ENCODE results near the gene ACTL10. TPM values are rescaled to one million over a fixed set of nuclear protein-coding genes. Genes with fewer than 3 reads are reported as not detected.

Gene ACTL10
- total RNA-seq (under 1 TPM in 3 of 4 donors, not detected in 1; 0.27 to 0.42 (median 0.37) TPM), polyA plus RNA-seq (under 1 TPM; 0.04 to 0.74 (median 0.42) TPM)
- long read RNA-seq, donor 1 = 0 reads
- long read RNA-seq, donor 2 = 0 reads

DNA sequence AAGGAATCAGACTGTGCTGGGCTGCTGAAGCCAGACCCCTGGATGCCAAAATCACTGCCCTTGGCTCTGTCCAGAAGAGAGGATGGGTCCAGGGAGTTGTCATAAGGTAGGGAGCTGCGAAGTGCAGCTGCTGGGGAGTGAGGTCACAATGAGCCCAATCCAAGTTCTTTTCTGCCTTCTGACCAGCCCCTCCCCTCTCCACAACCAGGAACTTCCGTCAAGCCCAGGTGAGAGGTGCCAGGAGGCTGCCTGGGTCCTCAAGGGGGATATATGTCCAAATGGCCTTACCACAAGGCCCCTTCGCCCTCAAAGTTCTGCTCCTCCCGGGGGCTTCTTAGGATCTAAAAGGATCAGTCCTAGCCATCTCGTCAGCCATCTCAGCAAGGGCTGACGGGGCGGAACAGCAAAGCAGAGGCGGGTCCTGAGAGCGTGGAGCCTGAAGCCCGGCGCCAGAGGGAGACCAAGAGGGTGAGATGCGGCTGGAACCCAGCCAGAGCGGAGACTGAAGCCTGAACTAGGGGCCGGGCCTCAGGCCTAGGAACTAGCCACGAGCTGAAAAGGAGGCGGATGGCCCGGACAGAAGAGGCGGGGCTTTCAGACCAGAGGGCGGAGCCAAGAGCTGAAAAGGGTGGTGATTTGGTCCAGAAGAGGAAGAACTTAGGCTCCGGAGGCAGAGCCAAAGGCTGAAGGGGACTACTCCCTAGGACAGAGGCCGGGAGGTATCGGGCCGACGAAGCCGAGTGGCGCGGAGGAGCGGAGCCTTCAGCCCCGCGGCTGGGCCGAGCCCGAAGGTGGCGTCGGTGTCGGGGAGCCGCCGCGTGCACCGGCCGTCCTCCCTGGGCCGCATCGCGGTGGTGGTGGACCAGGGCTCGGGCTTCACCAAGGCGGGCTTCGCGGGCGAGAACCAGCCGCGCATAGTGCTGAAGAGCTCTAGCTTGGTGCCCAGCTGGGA, at the start of gene ACTL10:
ACTL10 (plus strand) TSS at position 651 of the 952 bp plus-strand sequence. CDS start 555 bp downstream, outside the sequence.
- DNase-seq (peak; percentile 97 to 98), ATAC-seq (peak; percentile 61 to 70 (median 66))
- TF ChIP-seq CTCF (IDR thresholded peaks at IDR 0.05) = peak; percentile 33
- intact Hi-C loops (cut with DNase I) = loop anchor here (5.0 kb wide), 3 partner anchors 204 to 264 kb away; partner anchors contain the start of gene CDK5RAP1 (in 1 of the 2)
- Histone ChIP-seq H3K36me3 (ENCODE audit: insufficient read depth in 1 of 2, low read depth in 1 of 2) (peaks cover 0 to 32% of the 10 kb centered on the region in 2 donors), H3K4me1 (peaks cover 36% of the 10 kb centered on the region), H3K27me3 (ENCODE audit: insufficient read depth in 3 of 3, low read length in 2 of 3) (no peaks in the 10 kb centered on the region), H3K27ac (peak within 1 kb of the TSS; percentile 75), H3K4me3 (peak within 1 kb of the TSS; percentile 73), H3K9me3 (no peaks in the 10 kb centered on the region)
- 5 to 15% (median 7%) methylated on average over 37 to 50 of the region's 50 CpGs for WGBS, 3 donors

DNA sequence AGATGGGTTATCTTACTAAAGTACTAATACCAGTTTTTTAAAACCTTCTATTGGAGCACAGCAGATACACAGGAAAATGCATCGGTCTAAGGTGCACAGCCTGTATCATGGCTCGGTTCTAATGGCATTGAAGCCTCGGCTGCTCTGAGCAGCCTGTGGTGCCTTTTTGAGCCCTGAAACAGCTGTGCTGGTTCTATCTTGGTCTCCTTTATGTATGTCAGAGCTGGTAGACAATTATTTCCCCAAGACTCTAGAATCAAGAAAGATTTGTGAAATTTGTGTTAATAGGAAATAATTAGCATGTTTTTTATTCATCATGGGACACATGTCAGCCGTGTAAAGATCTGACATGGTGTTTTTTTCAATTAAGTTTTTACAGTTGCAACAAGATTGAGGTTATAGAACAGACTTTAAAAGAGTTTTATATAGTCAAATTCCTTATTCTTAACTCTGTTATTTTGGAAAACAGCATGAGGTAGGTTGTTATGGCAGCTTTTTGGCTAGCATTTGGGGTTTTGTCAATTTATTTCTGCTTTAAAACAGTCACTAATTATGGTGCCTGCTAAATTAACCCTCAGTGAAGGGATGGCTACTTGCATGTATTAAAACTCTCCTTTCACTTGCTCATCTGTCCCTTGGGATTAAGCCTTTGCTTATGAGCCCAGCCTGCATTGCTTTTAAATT, 44.9 kb upstream of the ACTL10 start:
- no peak for TF ChIP-seq CTCF (IDR thresholded peaks at IDR 0.05)
- 69 to 82% (median 70%) methylated on average over 4 of the region's 4 CpGs for WGBS, 3 donors
- intact Hi-C loops (cut with DNase I) = no loop called here
- H3K27ac ChIP-seq = no peak overlapping the region
- H3K4me1 ChIP-seq = no peaks in the 10 kb centered on the region
- ATAC-seq (no peak), DNase-seq (no peak)
- no peaks in the 10 kb centered on the region for H3K9me3 ChIP-seq
- peaks cover 0 to 46% of the 10 kb centered on the region in 2 donors for H3K36me3 ChIP-seq (ENCODE audit: insufficient read depth in 1 of 2, low read depth in 1 of 2)
- H3K27me3 ChIP-seq (ENCODE audit: insufficient read depth in 3 of 3, low read length in 2 of 3) = no peaks in the 10 kb centered on the region
- H3K4me3 ChIP-seq = no peak overlapping the region

- no peaks in the 10 kb centered on the region for H3K27me3 ChIP-seq (ENCODE audit: insufficient read depth in 3 of 3, low read length in 2 of 3)
- TF ChIP-seq CTCF (IDR thresholded peaks at IDR 0.05) = no peak
- 96 to 97% (median 97%) methylated on average over 10 of the region's 10 CpGs for WGBS, 3 donors
- peaks cover 2 to 54% of the 10 kb centered on the region in 2 donors for H3K36me3 ChIP-seq (ENCODE audit: insufficient read depth in 1 of 2, low read depth in 1 of 2)
- DNase-seq (no peak), ATAC-seq (no peak)
- no peaks in the 10 kb centered on the region for H3K9me3 ChIP-seq
- H3K27ac ChIP-seq = no peak overlapping the region
- intact Hi-C loops (cut with DNase I) = no loop called here
- H3K4me3 ChIP-seq = no peak overlapping the region
- H3K4me1 ChIP-seq = no peaks in the 10 kb centered on the region
Measured at GRCh38 chr20:33622705-33623365, 43.9 kb upstream of the ACTL10 start.

GRCh38 chr20:33624399-33624798, 42.3 kb upstream of the ACTL10 start:
- no peak overlapping the region for H3K4me3 ChIP-seq
- no peaks in the 10 kb centered on the region for H3K4me1 ChIP-seq
- H3K27ac ChIP-seq = no peak overlapping the region
- no peaks in the 10 kb centered on the region for H3K9me3 ChIP-seq
- ATAC-seq (no peak), DNase-seq (no peak)
- intact Hi-C loops (cut with DNase I) = no loop called here
- H3K27me3 ChIP-seq (ENCODE audit: insufficient read depth in 3 of 3, low read length in 2 of 3) = no peaks in the 10 kb centered on the region
- no peak for TF ChIP-seq CTCF (IDR thresholded peaks at IDR 0.05)
- H3K36me3 ChIP-seq (ENCODE audit: insufficient read depth in 1 of 2, low read depth in 1 of 2) = peaks cover 2 to 65% of the 10 kb centered on the region in 2 donors
- 87 to 97% (median 87%) methylated on average over 3 of the region's 3 CpGs for WGBS, 3 donors

Measured in psoas muscle (tissue), 8 donors.